ENCODE measurements around the gene DVL1. TPM values are rescaled to one million over a fixed set of nuclear protein-coding genes. Genes with fewer than 3 reads are reported as not detected.

DVL1 gene
- total and polyA plus RNA-seq, 9 of the 15 experiments (the other 6 are each of a cell fraction or from before 2014, with no cell fraction given): 0.62 to 135 (median 24.3) TPM

DNA sequence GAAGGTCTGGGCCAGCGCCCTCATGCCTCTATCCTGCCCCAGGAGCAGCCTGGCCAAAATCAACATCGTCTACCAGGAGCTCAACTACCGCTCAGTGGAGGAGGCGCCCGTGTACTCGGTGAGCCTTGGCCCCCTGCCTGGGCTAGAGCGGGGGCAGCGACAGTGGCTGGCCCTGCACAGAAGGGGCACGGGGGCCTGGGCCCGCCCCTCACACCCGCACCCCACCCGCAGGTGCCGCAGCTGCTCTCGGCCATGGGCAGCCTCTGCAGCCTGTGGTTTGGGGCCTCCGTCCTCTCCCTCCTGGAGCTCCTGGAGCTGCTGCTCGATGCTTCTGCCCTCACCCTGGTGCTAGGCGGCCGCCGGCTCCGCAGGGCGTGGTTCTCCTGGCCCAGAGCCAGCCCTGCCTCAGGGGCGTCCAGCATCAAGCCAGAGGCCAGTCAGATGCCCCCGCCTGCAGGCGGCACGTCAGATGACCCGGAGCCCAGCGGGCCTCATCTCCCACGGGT lies 58.1 kb downstream of the DVL1 start (continued):
- no peak for TF ChIP-seq KAT2B (IDR thresholded peaks at IDR 0.05; ENCODE audit: low read depth, low read length)
- no peak for TF ChIP-seq NFE2 (IDR thresholded peaks at IDR 0.05; ENCODE audit: low read depth)
- TF ChIP-seq, protein P1, sequence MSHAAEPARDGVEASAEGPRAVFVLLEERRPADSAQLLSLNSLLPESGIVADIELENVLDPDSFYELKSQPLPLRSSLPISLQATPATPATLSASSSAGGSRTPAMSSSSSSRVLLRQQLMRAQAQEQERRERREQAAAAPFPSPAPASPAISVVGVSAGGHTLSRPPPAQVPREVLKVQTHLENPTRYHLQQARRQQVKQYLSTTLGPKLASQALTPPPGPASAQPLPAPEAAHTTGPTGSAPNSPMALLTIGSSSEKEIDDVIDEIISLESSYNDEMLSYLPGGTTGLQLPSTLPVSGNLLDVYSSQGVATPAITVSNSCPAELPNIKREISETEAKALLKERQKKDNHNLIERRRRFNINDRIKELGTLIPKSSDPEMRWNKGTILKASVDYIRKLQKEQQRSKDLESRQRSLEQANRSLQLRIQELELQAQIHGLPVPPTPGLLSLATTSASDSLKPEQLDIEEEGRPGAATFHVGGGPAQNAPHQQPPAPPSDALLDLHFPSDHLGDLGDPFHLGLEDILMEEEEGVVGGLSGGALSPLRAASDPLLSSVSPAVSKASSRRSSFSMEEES (CRISPR knock-in tag; IDR thresholded peaks at IDR 0.05): no peak
- TF ChIP-seq, protein P2, sequence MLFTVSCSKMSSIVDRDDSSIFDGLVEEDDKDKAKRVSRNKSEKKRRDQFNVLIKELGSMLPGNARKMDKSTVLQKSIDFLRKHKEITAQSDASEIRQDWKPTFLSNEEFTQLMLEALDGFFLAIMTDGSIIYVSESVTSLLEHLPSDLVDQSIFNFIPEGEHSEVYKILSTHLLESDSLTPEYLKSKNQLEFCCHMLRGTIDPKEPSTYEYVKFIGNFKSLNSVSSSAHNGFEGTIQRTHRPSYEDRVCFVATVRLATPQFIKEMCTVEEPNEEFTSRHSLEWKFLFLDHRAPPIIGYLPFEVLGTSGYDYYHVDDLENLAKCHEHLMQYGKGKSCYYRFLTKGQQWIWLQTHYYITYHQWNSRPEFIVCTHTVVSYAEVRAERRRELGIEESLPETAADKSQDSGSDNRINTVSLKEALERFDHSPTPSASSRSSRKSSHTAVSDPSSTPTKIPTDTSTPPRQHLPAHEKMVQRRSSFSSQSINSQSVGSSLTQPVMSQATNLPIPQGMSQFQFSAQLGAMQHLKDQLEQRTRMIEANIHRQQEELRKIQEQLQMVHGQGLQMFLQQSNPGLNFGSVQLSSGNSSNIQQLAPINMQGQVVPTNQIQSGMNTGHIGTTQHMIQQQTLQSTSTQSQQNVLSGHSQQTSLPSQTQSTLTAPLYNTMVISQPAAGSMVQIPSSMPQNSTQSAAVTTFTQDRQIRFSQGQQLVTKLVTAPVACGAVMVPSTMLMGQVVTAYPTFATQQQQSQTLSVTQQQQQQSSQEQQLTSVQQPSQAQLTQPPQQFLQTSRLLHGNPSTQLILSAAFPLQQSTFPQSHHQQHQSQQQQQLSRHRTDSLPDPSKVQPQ (CRISPR knock-in tag; IDR thresholded peaks at IDR 0.05; ENCODE audit: borderline replicate concordance): no peak
- TF ChIP-seq NFIC (IDR thresholded peaks at IDR 0.05): peak; percentile 96
- TF ChIP-seq, protein P3, sequence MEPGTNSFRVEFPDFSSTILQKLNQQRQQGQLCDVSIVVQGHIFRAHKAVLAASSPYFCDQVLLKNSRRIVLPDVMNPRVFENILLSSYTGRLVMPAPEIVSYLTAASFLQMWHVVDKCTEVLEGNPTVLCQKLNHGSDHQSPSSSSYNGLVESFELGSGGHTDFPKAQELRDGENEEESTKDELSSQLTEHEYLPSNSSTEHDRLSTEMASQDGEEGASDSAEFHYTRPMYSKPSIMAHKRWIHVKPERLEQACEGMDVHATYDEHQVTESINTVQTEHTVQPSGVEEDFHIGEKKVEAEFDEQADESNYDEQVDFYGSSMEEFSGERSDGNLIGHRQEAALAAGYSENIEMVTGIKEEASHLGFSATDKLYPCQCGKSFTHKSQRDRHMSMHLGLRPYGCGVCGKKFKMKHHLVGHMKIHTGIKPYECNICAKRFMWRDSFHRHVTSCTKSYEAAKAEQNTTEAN (CRISPR knock-in tag; IDR thresholded peaks at IDR 0.05): no peak
- TF ChIP-seq, protein P4, sequence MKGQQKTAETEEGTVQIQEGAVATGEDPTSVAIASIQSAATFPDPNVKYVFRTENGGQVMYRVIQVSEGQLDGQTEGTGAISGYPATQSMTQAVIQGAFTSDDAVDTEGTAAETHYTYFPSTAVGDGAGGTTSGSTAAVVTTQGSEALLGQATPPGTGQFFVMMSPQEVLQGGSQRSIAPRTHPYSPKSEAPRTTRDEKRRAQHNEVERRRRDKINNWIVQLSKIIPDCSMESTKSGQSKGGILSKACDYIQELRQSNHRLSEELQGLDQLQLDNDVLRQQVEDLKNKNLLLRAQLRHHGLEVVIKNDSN (CRISPR knock-in tag; IDR thresholded peaks at IDR 0.05): 0 out of 2 replicates have a peak, but pooled peaks have one; percentile 5
- TF ChIP-seq SIRT6 (IDR thresholded peaks at IDR 0.05; ENCODE audit: low read depth, low read length): no peak
- TF ChIP-seq FIP1L1 (IDR thresholded peaks at IDR 0.05; ENCODE audit: low read depth, low read length, poor library complexity, severe bottlenecking): peak; percentile 60
- TF ChIP-seq ZNF212 (CRISPR knock-in tag; IDR thresholded peaks at IDR 0.05): no peak
- TF ChIP-seq SAP30 (IDR thresholded peaks at IDR 0.05; ENCODE audit: borderline replicate concordance, insufficient read depth, low read depth, low read length, poor library complexity, severe bottlenecking): no peak
- no peak for TF ChIP-seq HOXB6 (CRISPR knock-in tag; IDR thresholded peaks at IDR 0.05; ENCODE audit: borderline replicate concordance)
- TF ChIP-seq, protein P5, sequence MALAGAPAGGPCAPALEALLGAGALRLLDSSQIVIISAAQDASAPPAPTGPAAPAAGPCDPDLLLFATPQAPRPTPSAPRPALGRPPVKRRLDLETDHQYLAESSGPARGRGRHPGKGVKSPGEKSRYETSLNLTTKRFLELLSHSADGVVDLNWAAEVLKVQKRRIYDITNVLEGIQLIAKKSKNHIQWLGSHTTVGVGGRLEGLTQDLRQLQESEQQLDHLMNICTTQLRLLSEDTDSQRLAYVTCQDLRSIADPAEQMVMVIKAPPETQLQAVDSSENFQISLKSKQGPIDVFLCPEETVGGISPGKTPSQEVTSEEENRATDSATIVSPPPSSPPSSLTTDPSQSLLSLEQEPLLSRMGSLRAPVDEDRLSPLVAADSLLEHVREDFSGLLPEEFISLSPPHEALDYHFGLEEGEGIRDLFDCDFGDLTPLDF (CRISPR knock-in tag; IDR thresholded peaks at IDR 0.05): no peak
- no peak for TF ChIP-seq ZFP1 (CRISPR knock-in tag; IDR thresholded peaks at IDR 0.05)
- TF ChIP-seq HNRNPK (IDR thresholded peaks at IDR 0.05; ENCODE audit: low read depth, low read length, poor library complexity, severe bottlenecking): no peak
- TF ChIP-seq, protein P6, sequence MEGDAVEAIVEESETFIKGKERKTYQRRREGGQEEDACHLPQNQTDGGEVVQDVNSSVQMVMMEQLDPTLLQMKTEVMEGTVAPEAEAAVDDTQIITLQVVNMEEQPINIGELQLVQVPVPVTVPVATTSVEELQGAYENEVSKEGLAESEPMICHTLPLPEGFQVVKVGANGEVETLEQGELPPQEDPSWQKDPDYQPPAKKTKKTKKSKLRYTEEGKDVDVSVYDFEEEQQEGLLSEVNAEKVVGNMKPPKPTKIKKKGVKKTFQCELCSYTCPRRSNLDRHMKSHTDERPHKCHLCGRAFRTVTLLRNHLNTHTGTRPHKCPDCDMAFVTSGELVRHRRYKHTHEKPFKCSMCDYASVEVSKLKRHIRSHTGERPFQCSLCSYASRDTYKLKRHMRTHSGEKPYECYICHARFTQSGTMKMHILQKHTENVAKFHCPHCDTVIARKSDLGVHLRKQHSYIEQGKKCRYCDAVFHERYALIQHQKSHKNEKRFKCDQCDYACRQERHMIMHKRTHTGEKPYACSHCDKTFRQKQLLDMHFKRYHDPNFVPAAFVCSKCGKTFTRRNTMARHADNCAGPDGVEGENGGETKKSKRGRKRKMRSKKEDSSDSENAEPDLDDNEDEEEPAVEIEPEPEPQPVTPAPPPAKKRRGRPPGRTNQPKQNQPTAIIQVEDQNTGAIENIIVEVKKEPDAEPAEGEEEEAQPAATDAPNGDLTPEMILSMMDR (IDR thresholded peaks at IDR 0.05 in 2 of 3, conservative IDR thresholded peaks at IDR 0.05 in 1 of 3; ENCODE audit: insufficient read depth in 2 of 3, low read depth in 1 of 3, low read length in 3 of 3): no peak
- TF ChIP-seq MAFF (IDR thresholded peaks at IDR 0.05; ENCODE audit: low read length): no peak
